ENCODE data around the gene POLDIP3.
"Not testable (repeated sequence)": the region's sequence is repeated elsewhere in the genome, so short reads cannot be mapped to it uniquely, and the experiment has no call there.

DNA sequence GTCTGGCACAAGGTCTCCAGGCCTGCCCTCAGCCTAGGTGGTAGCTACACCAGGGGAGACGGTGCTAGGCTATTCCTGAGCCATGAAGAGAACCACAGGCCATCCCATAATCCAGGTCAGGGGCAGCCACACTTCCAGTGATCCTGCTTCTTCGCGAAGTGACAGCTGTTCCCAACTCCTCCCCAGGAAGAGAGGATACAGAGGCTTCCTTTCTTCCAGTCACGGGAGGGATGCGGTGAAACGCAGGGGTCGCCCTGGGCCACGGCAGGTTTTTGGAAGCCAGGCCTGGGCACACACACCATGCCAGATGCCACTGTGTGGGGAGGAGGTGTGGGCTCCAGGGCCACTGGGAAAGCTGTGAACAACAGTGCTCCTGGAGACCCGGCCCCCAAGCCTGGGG, 37.5 kb downstream of the POLDIP3 start:
- not testable (repeated sequence) for TF ChIP-seq POLR2A (IDR thresholded peaks at IDR 0.05)
- TF ChIP-seq, protein P1, sequence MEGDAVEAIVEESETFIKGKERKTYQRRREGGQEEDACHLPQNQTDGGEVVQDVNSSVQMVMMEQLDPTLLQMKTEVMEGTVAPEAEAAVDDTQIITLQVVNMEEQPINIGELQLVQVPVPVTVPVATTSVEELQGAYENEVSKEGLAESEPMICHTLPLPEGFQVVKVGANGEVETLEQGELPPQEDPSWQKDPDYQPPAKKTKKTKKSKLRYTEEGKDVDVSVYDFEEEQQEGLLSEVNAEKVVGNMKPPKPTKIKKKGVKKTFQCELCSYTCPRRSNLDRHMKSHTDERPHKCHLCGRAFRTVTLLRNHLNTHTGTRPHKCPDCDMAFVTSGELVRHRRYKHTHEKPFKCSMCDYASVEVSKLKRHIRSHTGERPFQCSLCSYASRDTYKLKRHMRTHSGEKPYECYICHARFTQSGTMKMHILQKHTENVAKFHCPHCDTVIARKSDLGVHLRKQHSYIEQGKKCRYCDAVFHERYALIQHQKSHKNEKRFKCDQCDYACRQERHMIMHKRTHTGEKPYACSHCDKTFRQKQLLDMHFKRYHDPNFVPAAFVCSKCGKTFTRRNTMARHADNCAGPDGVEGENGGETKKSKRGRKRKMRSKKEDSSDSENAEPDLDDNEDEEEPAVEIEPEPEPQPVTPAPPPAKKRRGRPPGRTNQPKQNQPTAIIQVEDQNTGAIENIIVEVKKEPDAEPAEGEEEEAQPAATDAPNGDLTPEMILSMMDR (IDR thresholded peaks at IDR 0.05), result not testable (repeated sequence)
